HEK293 (cell line): Measurements from ENCODE around the gene SLC9A5.

ENCODE experiments used
- CTCF ChIA-PET: fragments of 350-600 bp; formaldehyde crosslinking; extraction: SDS; loops from one replicate; lab custom pipeline; 2021; ENCODE audit warnings: antibody characterized with exemption; lab: Yijun Ruan, JAX
- POLR2A ChIA-PET: fragments of 300-600 bp; formaldehyde crosslinking; extraction: SDS; loops from one replicate; lab custom pipeline; 2020; ENCODE audit warnings: antibody characterized with exemption, inconsistent platforms; lab: Yijun Ruan, JAX
- H3K27ac ChIP-seq: fragments of 200-500 bp; sonication (Bioruptor generic); 2 replicates; pipeline ENCODE4 v1.5.1; 2014; ENCODE audit warnings: low read depth, low read length, control low read depth, inconsistent platforms; ENCODE audit errors: extremely low read depth
- H3K36me3 ChIP-seq, 2 experiments: fragments of 200-500 bp in 1 of 2; sonication (Bioruptor generic) in 1 of 2; 1 replicate in 1 of 2; 2 replicates in 1 of 2; pipeline ENCODE4 v1.5.1; 2014 to 2017; ENCODE audit warnings: inconsistent platforms in 2 of 2, low read length in 2 of 2; ENCODE audit not compliant: control insufficient read depth in 2 of 2, insufficient read depth in 1 of 2
- H3K4me1 ChIP-seq: fragments of 200-500 bp; sonication (Bioruptor generic); 2 replicates; pipeline ENCODE4 v1.5.1; 2014; ENCODE audit warnings: mild to moderate bottlenecking, low read length, inconsistent platforms; ENCODE audit not compliant: control insufficient read depth, insufficient read depth
- H3K4me3 ChIP-seq: 2 replicates; pipeline ENCODE4 v1.5.1; 2011; ENCODE audit warnings: low read depth, mild to moderate bottlenecking, control low read depth, low read length, moderate library complexity
- H3K9me3 ChIP-seq: fragments of 200-500 bp; sonication (Bioruptor generic); 2 replicates; pipeline ENCODE4 v1.5.1; 2014; ENCODE audit warnings: low read depth, low read length, inconsistent platforms; ENCODE audit not compliant: control insufficient read depth, insufficient read depth
- GLI4 ChIP-seq: fragments of 450-650 bp; formaldehyde crosslinking; IDR thresholded peaks from 2 replicates; pipeline ENCODE4 v1.5.1; 2016; ENCODE audit warnings: missing biosample characterization, missing genetic modification characterization
- KLF9 ChIP-seq: fragments of 450-650 bp; formaldehyde crosslinking; IDR thresholded peaks from 2 replicates; pipeline ENCODE4 v1.5.1; 2016; ENCODE audit warnings: missing biosample characterization, missing genetic modification characterization, low read depth
- PRDM1 ChIP-seq: fragments of 450-650 bp; formaldehyde crosslinking; IDR thresholded peaks from 2 replicates; pipeline ENCODE4; 2016; ENCODE audit warnings: missing biosample characterization, missing genetic modification characterization
- SALL2 ChIP-seq: fragments of 450-650 bp; formaldehyde crosslinking; IDR thresholded peaks from 2 replicates; pipeline ENCODE4 v1.5.0; 2017; ENCODE audit warnings: missing biosample characterization, mild to moderate bottlenecking, missing genetic modification characterization, borderline replicate concordance
- ZNF10 ChIP-seq: fragments of 450-650 bp; formaldehyde crosslinking; IDR thresholded peaks from 2 replicates; pipeline ENCODE4 v1.5.1; 2017; ENCODE audit warnings: missing biosample characterization, missing genetic modification characterization
- ZNF174 ChIP-seq: fragments of 450-650 bp; formaldehyde crosslinking; IDR thresholded peaks from 2 replicates; pipeline ENCODE4 v1.5.0; 2017; ENCODE audit warnings: missing biosample characterization, mild to moderate bottlenecking, missing genetic modification characterization
- ZNF350 ChIP-seq: fragments of 450-650 bp; formaldehyde crosslinking; IDR thresholded peaks from 2 replicates; pipeline ENCODE4 v1.5.0; 2017; ENCODE audit warnings: missing biosample characterization, mild to moderate bottlenecking, missing genetic modification characterization
- ZNF48 ChIP-seq: fragments of 450-650 bp; formaldehyde crosslinking; IDR thresholded peaks from 2 replicates; pipeline ENCODE4 v1.5.1; 2016; ENCODE audit warnings: missing biosample characterization, missing genetic modification characterization
- ZNF837 ChIP-seq: fragments of 450-650 bp; formaldehyde crosslinking; IDR thresholded peaks from 2 replicates; pipeline ENCODE4 v1.5.1; 2016; ENCODE audit warnings: missing biosample characterization, missing genetic modification characterization
- ZNF843 ChIP-seq: fragments of 450-650 bp; formaldehyde crosslinking; IDR thresholded peaks from 2 replicates; pipeline ENCODE4 v1.5.1; 2016; ENCODE audit warnings: missing biosample characterization, missing genetic modification characterization
- ZSCAN16 ChIP-seq: fragments of 450-650 bp; formaldehyde crosslinking; IDR thresholded peaks from 2 replicates; pipeline ENCODE4 v1.5.1; 2016; ENCODE audit warnings: missing biosample characterization, missing genetic modification characterization
- ZSCAN30 ChIP-seq: fragments of 450-650 bp; IDR thresholded peaks from 2 replicates; pipeline ENCODE4 v1.5.1; 2018; ENCODE audit warnings: missing biosample characterization, mild to moderate bottlenecking, missing genetic modification characterization, moderate library complexity
- TF ChIP-seq, protein P1 (sequence below): fragments of 450-650 bp; formaldehyde crosslinking; IDR thresholded peaks from 2 replicates; pipeline ENCODE4 v1.5.0; 2017; ENCODE audit warnings: missing biosample characterization, missing genetic modification characterization, borderline replicate concordance
- TF ChIP-seq, protein P2 (sequence below): fragments of 450-650 bp; formaldehyde crosslinking; IDR thresholded peaks from 2 replicates; pipeline ENCODE4 v1.5.1; 2016; ENCODE audit warnings: missing biosample characterization, missing genetic modification characterization
- TF ChIP-seq, protein P3 (sequence below): fragments of 450-650 bp; formaldehyde crosslinking; IDR thresholded peaks from 2 replicates; pipeline ENCODE4 v1.5.1; 2016; ENCODE audit warnings: missing biosample characterization, missing genetic modification characterization
- TF ChIP-seq, protein P4 (sequence below): fragments of 450-650 bp; formaldehyde crosslinking; IDR thresholded peaks from 2 replicates; pipeline ENCODE4 v1.5.1; 2016; ENCODE audit warnings: missing biosample characterization, missing genetic modification characterization

SLC9A5 gene

DNA sequence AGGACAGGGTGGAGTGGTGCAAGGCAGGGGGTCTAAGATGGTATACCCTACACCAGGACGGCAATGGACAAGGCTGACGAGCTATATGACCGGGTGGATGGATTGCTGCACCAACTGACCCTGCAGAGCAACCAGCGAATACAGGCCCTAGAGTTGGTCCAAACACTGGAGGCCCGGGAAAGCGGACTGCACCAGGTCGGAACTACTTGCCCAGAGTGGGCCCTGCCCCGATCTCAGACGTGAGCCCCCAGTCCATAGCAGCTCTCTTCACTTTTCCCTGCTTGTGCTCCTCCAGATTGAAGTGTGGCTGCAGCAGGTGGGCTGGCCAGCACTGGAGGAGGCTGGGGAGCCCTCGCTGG, 33.6 kb downstream of the SLC9A5 start:
- ChIA-PET CTCF (interaction anchor here (1.0 to 1.9 kb wide), 4 partner anchors 12 to 31 kb away, joined by 3 to 7 read pairs (median 5); no protein-coding TSS in a partner anchor), POLR2A (no interaction called here)
- TF ChIP-seq, protein P1, sequence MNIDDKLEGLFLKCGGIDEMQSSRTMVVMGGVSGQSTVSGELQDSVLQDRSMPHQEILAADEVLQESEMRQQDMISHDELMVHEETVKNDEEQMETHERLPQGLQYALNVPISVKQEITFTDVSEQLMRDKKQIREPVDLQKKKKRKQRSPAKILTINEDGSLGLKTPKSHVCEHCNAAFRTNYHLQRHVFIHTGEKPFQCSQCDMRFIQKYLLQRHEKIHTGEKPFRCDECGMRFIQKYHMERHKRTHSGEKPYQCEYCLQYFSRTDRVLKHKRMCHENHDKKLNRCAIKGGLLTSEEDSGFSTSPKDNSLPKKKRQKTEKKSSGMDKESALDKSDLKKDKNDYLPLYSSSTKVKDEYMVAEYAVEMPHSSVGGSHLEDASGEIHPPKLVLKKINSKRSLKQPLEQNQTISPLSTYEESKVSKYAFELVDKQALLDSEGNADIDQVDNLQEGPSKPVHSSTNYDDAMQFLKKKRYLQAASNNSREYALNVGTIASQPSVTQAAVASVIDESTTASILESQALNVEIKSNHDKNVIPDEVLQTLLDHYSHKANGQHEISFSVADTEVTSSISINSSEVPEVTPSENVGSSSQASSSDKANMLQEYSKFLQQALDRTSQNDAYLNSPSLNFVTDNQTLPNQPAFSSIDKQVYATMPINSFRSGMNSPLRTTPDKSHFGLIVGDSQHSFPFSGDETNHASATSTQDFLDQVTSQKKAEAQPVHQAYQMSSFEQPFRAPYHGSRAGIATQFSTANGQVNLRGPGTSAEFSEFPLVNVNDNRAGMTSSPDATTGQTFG (tag by site-specific recombination), result no peak
- TF ChIP-seq ZNF837 (tag by site-specific recombination) (no peak), SALL2 (tag by site-specific recombination) (no peak), ZNF48 (tag by site-specific recombination) (no peak), KLF9 (tag by site-specific recombination) (no peak), ZNF174 (no peak), ZSCAN16 (tag by site-specific recombination) (no peak), ZNF10 (tag by site-specific recombination) (no peak), PRDM1 (tag by site-specific recombination) (no peak), ZSCAN30 (tag by site-specific recombination) (no peak), GLI4 (no peak), ZNF843 (no peak), ZNF350 (tag by site-specific recombination) (no peak)
- TF ChIP-seq, protein P2, sequence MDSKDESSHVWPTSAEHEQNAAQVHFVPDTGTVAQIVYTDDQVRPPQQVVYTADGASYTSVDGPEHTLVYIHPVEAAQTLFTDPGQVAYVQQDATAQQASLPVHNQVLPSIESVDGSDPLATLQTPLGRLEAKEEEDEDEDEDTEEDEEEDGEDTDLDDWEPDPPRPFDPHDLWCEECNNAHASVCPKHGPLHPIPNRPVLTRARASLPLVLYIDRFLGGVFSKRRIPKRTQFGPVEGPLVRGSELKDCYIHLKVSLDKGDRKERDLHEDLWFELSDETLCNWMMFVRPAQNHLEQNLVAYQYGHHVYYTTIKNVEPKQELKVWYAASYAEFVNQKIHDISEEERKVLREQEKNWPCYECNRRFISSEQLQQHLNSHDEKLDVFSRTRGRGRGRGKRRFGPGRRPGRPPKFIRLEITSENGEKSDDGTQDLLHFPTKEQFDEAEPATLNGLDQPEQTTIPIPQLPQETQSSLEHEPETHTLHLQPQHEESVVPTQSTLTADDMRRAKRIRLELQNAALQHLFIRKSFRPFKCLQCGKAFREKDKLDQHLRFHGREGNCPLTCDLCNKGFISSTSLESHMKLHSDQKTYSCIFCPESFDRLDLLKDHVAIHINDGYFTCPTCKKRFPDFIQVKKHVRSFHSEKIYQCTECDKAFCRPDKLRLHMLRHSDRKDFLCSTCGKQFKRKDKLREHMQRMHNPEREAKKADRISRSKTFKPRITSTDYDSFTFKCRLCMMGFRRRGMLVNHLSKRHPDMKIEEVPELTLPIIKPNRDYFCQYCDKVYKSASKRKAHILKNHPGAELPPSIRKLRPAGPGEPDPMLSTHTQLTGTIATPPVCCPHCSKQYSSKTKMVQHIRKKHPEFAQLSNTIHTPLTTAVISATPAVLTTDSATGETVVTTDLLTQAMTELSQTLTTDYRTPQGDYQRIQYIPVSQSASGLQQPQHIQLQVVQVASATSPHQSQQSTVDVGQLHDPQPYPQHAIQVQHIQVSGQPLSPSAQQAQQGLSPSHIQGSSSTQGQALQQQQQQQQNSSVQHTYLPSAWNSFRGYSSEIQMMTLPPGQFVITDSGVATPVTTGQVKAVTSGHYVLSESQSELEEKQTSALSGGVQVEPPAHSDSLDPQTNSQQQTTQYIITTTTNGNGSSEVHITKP (tag by site-specific recombination), result no peak
- TF ChIP-seq, protein P3, sequence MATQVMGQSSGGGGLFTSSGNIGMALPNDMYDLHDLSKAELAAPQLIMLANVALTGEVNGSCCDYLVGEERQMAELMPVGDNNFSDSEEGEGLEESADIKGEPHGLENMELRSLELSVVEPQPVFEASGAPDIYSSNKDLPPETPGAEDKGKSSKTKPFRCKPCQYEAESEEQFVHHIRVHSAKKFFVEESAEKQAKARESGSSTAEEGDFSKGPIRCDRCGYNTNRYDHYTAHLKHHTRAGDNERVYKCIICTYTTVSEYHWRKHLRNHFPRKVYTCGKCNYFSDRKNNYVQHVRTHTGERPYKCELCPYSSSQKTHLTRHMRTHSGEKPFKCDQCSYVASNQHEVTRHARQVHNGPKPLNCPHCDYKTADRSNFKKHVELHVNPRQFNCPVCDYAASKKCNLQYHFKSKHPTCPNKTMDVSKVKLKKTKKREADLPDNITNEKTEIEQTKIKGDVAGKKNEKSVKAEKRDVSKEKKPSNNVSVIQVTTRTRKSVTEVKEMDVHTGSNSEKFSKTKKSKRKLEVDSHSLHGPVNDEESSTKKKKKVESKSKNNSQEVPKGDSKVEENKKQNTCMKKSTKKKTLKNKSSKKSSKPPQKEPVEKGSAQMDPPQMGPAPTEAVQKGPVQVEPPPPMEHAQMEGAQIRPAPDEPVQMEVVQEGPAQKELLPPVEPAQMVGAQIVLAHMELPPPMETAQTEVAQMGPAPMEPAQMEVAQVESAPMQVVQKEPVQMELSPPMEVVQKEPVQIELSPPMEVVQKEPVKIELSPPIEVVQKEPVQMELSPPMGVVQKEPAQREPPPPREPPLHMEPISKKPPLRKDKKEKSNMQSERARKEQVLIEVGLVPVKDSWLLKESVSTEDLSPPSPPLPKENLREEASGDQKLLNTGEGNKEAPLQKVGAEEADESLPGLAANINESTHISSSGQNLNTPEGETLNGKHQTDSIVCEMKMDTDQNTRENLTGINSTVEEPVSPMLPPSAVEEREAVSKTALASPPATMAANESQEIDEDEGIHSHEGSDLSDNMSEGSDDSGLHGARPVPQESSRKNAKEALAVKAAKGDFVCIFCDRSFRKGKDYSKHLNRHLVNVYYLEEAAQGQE (tag by site-specific recombination), result no peak
- TF ChIP-seq, protein P4, sequence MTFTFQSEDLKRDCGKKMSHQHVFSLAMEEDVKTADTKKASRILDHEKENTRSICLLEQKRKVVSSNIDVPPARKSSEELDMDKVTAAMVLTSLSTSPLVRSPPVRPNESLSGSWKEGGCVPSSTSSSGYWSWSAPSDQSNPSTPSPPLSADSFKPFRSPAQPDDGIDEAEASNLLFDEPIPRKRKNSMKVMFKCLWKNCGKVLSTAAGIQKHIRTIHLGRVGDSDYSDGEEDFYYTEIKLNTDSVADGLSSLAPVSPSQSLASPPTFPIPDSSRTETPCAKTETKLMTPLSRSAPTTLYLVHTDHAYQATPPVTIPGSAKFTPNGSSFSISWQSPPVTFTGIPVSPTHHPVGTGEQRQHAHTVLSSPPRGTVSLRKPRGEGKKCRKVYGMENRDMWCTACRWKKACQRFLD (tag by site-specific recombination), result no peak
- H3K9me3 ChIP-seq, result no peaks in the 10 kb centered on the region
- H3K4me3 ChIP-seq, result no peak overlapping the region
- no peaks in the 10 kb centered on the region for H3K4me1 ChIP-seq
- H3K27ac ChIP-seq, result no peak overlapping the region
- H3K36me3 ChIP-seq, result peaks cover 0 to 44% of the 10 kb centered on the region in 2 experiments; a peak in 1 of 3 replicates
